T-helper 2 cell (primary cell): ENCODE measurements around the gene OSBP2.
A peak's percentile ranks its signal among the peaks of the same experiment; 100 is the strongest.
"Not testable (repeated sequence)": the region's sequence is repeated elsewhere in the genome, so short reads cannot be mapped to it uniquely, and the experiment has no call there.

Source experiments
- DNase-seq, 5 experiments: peaks; one replicate each; pipeline versions ENCODE4 v3.0.0 to v3.0.0-alpha.2; 2012 to 2022
- total RNA-seq, 2 donors: gene quantifications; one replicate each; lab custom pipeline; 2026; lab: John Stamatoyannopoulos, UW

OSBP2 gene
- 2.4 to 5.3 reads per million in 2 donors for total RNA-seq

- peak; percentile 3 to 39 (median 12) for DNase-seq
Measured at GRCh38 chr22:30694640-30695350, at the start of gene OSBP2. Gene OSBP2, plus strand, starts transcription at chr22:30694874. Its CDS starts 36 bp downstream, at chr22:30694910.

GRCh38 chr22:30646518-30647160, 48.0 kb upstream of the OSBP2 start:
- no peak for DNase-seq

- no peak for DNase-seq
Measured at GRCh38 chr22:30647536-30647935, 47.1 kb upstream of the OSBP2 start.

GRCh38 chr22:30648825-30649224, 45.8 kb upstream of the OSBP2 start:
- DNase-seq, result no peak

DNA sequence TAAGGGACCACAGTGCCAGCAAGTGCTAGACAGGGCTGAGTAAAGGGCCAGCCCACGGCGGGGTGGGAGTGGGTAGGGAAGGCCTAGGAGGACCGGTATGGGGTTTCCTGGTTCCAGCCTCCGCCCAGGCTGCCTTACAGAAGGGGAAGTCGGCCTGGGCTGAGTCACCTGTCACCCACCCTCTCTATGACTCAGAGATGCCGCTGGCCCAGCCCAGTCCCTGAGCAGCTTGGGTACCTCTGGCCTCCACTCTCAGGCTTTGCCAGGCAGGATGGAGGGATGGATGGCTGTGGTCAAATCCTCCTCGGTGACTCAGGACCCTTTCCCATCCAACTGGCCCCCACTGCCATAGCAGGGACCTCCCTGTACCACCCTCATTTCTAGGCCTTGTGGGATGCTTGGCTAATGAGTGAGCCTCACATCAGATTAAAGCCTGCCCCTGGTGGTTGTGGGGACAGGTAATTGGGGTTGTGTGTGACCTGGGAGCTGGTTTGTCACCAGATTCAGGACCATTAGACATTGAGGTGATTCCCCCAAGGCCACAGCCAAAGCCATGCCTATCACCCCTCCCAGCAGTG, 45.2 kb upstream of the OSBP2 start:
- peak in 4 of 5 experiments; percentile 21 to 77 (median 58) for DNase-seq

GRCh38 chr22:30650508-30651116, 44.1 kb upstream of the OSBP2 start:
- no peak for DNase-seq

DNA sequence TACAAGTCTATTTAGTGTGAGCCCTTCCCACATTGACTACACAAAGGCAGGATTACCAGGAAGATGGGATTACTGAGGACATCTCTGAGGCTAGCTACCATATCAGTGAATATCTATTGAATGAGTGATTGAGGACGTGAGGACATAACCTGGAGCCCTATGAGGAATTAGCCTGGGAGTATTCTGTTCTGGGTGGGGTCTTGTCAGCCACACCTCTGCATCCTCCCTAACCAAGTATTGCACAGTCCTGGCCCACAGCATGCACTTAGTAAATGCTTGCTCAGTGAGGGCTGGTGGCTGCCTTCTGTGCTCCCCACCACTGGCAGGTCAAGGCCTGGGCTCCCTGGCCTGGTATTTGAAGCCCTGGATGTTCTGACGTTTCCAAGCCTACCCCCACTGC, 41.8 kb upstream of the OSBP2 start:
- DNase-seq, result no peak

DNA sequence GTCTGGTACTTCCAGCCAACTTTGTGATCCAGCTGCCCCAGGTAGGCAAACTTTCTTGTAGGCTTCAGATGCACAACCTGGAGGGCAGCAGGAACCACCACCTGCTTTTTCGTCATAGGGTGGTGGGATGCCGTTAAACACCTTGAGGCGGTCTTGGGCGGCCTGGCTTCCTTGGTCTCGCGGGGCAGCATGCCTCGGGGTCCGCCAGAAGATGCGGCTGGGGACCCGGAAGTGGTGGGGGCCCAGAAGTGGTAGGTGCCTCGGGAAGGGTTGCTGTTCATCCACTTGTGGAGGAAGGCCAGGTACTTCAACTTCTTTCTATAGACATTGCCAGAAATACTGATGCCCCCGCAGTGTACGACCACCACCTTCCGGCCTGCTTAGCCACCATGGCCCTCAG, 40.3 kb upstream of the OSBP2 start:
- DNase-seq, result no peak

- DNase-seq, result no peak
Measured at GRCh38 chr22:30655532-30655931, 39.1 kb upstream of the OSBP2 start.

DNA sequence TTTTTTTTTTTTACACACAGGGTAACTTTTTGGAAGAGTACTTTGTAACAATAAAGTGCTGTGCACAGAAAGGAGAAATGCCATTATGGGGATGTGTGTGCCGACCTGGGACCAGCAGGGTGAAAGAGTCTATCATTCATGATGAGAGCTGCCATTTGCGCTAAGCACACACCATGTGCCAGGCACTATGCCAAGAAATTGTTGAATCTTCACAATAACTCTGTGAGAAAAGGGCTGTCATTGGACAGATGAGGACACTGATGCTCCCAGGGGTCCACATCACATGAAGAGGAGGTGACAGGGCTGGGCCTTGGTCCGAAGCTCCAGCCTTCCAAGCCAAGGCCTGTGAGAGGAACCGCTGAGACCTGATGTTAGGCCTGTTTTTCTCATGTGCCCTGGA, 32.6 kb upstream of the OSBP2 start:
- DNase-seq, result no peak

DNA sequence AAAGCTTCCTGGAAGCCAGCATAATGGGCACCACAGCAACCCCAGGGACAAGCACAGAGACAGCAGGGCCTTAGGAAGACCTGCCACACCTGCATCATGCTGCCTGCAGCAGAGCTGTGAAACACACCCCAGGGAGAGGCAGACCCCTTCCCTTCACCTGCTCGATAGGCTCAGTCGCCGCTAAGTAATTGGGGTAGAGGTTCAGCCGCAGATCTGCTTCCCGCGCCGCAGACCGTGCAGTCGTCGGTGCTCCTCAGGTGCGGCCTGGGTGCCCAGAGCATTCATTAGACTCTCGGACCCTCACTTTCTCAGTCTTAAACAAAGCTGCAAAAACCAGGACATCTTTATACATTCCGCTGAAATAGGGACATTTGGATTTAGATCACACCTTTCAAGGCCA, 29.9 kb upstream of the OSBP2 start:
- DNase-seq, result no peak

DNA sequence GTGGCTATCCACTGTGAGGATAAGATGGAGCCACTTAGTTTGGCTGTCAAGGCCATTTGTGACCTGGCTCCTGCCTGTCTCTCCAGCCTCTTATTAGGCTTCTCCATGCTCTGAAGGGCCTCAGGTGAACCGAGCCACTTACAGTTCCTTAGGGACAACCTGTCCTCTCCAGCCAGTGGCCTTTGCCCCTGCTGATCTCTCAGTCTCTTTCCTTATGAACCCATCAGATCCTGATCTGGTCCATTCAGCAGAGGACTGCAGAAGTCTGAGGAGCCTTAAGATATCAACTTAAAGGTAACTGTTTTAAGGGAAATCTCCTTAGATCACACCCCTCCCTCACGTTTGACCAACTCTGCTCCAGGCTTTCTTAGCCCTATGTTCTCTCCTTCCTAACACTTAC, 29.4 kb upstream of the OSBP2 start:
- DNase-seq, result no peak

GRCh38 chr22:30665786-30666185, 28.9 kb upstream of the OSBP2 start:
- no peak for DNase-seq

- peak in 1 of 5 experiments; percentile 5 for DNase-seq
Measured at GRCh38 chr22:30667107-30667493, 27.6 kb upstream of the OSBP2 start.

DNA sequence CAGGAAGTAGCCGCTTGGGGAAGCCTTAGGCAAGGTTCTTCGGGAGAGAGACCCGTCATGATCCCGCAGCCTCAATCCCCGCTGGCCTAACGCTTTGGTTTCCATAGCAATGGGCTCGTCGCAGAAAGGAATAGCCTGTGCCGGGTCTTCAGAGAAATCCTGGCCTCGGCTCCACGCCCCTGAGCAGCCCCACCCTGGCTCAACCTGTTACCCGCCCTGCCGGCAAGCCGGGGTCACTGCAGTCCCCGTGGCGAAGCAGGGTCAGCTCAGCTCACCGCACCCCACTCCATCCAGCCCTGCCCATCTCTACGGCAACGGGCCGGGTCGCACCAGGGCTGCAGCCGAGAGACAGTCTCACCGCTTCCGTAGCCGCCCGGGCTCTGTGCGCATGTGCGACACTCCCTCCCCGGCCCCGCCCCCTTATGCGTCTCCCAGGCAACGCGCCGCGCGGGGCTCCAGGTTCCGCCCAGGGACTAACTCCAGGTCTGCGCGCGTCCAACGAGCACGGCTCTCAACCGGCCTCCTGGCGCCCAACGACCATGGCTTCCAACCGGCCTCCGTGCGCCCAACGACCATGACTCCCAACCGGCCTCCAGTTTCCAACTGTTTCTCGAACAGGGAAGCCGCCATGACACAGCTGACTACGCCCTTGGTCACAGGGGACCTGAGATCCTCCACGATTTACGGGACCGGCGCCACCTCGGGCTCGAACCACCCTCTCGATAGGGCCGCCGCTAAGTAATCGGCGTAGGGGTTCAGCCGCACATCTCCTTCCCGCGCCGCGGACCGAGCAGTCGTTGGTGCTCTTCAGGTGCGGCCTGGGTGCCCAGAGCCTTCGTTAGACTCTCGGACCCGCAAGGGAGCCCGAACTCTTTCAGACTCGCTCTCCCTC, 26.9 kb upstream of the OSBP2 start, which contains the start of gene DUSP18:
Gene DUSP18, minus strand, starts transcription at position 382 of the 892 bp plus-strand sequence. CDS start 3,872 bp downstream, outside the sequence.
- DNase-seq, result peak; percentile 87 to 91 (median 90)

- DNase-seq, result no peak
Measured at GRCh38 chr22:30668386-30668710, 26.3 kb upstream of the OSBP2 start.

- DNase-seq, result no peak
Measured at GRCh38 chr22:30671071-30671470, 23.6 kb upstream of the OSBP2 start.

- no peak for DNase-seq
Measured at GRCh38 chr22:30673136-30673535, 21.5 kb upstream of the OSBP2 start.

- no peak for DNase-seq
Measured at GRCh38 chr22:30674482-30674881, 20.2 kb upstream of the OSBP2 start.

GRCh38 chr22:30675436-30675835, 19.2 kb upstream of the OSBP2 start:
- no peak for DNase-seq

- DNase-seq, result not testable (repeated sequence)
Measured at GRCh38 chr22:30676565-30676964, 18.1 kb upstream of the OSBP2 start.

DNA sequence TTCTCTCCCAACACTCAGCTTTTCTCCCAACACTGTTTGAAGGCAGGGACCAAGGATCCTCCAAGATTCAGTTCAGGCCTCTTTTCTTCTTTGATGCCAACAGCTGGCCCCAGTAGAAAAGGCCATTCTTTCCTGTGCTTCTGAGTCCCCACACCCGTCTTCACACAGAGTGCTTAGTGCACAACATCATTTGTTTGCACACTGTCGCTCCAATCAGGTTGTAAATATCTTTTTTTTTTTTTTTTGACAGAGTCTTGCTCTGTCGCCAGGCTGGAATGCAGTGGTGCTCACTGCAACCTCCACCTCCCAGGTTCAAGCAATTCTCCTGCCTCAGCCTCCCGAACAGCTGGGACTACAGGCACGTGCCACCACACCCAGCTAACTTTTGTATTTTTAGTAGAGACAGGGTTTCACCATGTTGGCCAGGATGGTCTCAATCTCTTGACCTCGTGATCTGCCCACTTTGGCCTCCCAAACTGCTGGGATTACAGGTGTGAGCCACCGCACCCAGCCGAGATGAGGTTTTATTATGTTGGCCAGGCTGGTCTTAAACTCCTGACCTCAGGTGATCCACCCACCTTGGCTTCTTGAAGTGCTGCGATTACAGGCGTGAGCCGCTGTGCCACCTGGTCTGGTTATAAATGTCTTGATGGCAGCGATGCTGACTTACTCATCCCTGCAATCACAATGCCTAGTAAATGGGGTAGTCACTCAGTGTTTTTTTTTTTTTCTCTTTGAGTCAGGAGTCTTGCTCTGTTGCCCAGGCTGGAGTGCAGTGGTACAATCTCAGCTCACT, 14.6 kb upstream of the OSBP2 start:
- DNase-seq, result not testable (repeated sequence)
